HepG2 (cell line): ENCODE measurements around the gene GLCE.

ENCODE experiments used
- EZH2 ChIP-seq: conservative IDR thresholded peaks from 2 replicates; pipeline ENCODE4 v1.6.1; 2012; ENCODE audit warnings: mild to moderate bottlenecking, low read depth, low read length, moderate library complexity
- GATAD2A ChIP-seq: IDR thresholded peaks from 2 replicates; pipeline ENCODE4 v1.6.1; 2016
- KAT8 ChIP-seq: IDR thresholded peaks from 2 replicates; pipeline ENCODE4 v1.6.1; 2016; ENCODE audit warnings: missing genetic modification reagents, missing compliant biosample characterization
- KMT2A ChIP-seq: sonication (generic); formaldehyde crosslinking; IDR thresholded peaks from 2 replicates; pipeline ENCODE4 v1.4.0; 2020; ENCODE audit warnings: missing genetic modification reagents
- PHF21A ChIP-seq: sonication (generic); formaldehyde crosslinking; IDR thresholded peaks from 2 replicates; pipeline ENCODE4 v1.5.0; 2020; ENCODE audit warnings: mild to moderate bottlenecking, missing genetic modification reagents
- SATB2 ChIP-seq: sonication (generic); formaldehyde crosslinking; IDR thresholded peaks from 2 replicates; pipeline ENCODE4 v1.5.0; 2020; ENCODE audit warnings: missing genetic modification reagents
- TAF1 ChIP-seq: sonication (generic); formaldehyde crosslinking; IDR thresholded peaks from 2 replicates; pipeline ENCODE4 v1.4.0; 2020; ENCODE audit warnings: missing genetic modification reagents
- ZNF703 ChIP-seq: sonication (generic); formaldehyde crosslinking; IDR thresholded peaks from 2 replicates; pipeline ENCODE4 v1.5.1; 2020; ENCODE audit warnings: missing genetic modification reagents, mild to moderate bottlenecking, moderate library complexity, borderline replicate concordance
- TF ChIP-seq, protein P1 (sequence below): sonication (generic); formaldehyde crosslinking; IDR thresholded peaks from 2 replicates; pipeline ENCODE4 v1.5.0; 2020; ENCODE audit warnings: mild to moderate bottlenecking, missing genetic modification reagents, borderline replicate concordance
- TF ChIP-seq, protein P2 (sequence below): sonication (generic); formaldehyde crosslinking; IDR thresholded peaks from 2 replicates; pipeline ENCODE4 v1.8.0; 2023; ENCODE audit warnings: mild to moderate bottlenecking, missing genetic modification reagents

DNA sequence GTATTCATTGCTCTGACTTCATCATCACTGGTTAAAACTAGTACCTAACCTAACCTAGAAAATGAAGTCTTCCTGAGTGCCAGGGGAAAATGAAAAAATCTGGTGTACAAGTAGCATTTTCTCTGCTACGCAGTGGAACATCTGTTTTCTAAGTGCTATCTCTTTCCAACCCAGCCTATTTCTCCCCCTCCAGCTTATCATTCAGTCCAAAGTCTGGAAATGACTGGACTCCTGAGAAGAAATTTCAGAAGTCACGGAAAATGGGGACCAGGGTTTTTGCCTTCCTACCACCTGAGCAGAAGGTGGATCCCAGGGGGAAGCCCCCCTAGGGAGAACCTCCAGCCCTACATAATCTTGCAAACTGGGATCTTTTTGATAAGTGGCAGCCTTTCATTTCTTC lies 9.6 kb upstream of the GLCE start:
- no peak for TF ChIP-seq ZNF703 (CRISPR knock-in tag)
- TF ChIP-seq KMT2A = no peak
- TF ChIP-seq, protein P1, sequence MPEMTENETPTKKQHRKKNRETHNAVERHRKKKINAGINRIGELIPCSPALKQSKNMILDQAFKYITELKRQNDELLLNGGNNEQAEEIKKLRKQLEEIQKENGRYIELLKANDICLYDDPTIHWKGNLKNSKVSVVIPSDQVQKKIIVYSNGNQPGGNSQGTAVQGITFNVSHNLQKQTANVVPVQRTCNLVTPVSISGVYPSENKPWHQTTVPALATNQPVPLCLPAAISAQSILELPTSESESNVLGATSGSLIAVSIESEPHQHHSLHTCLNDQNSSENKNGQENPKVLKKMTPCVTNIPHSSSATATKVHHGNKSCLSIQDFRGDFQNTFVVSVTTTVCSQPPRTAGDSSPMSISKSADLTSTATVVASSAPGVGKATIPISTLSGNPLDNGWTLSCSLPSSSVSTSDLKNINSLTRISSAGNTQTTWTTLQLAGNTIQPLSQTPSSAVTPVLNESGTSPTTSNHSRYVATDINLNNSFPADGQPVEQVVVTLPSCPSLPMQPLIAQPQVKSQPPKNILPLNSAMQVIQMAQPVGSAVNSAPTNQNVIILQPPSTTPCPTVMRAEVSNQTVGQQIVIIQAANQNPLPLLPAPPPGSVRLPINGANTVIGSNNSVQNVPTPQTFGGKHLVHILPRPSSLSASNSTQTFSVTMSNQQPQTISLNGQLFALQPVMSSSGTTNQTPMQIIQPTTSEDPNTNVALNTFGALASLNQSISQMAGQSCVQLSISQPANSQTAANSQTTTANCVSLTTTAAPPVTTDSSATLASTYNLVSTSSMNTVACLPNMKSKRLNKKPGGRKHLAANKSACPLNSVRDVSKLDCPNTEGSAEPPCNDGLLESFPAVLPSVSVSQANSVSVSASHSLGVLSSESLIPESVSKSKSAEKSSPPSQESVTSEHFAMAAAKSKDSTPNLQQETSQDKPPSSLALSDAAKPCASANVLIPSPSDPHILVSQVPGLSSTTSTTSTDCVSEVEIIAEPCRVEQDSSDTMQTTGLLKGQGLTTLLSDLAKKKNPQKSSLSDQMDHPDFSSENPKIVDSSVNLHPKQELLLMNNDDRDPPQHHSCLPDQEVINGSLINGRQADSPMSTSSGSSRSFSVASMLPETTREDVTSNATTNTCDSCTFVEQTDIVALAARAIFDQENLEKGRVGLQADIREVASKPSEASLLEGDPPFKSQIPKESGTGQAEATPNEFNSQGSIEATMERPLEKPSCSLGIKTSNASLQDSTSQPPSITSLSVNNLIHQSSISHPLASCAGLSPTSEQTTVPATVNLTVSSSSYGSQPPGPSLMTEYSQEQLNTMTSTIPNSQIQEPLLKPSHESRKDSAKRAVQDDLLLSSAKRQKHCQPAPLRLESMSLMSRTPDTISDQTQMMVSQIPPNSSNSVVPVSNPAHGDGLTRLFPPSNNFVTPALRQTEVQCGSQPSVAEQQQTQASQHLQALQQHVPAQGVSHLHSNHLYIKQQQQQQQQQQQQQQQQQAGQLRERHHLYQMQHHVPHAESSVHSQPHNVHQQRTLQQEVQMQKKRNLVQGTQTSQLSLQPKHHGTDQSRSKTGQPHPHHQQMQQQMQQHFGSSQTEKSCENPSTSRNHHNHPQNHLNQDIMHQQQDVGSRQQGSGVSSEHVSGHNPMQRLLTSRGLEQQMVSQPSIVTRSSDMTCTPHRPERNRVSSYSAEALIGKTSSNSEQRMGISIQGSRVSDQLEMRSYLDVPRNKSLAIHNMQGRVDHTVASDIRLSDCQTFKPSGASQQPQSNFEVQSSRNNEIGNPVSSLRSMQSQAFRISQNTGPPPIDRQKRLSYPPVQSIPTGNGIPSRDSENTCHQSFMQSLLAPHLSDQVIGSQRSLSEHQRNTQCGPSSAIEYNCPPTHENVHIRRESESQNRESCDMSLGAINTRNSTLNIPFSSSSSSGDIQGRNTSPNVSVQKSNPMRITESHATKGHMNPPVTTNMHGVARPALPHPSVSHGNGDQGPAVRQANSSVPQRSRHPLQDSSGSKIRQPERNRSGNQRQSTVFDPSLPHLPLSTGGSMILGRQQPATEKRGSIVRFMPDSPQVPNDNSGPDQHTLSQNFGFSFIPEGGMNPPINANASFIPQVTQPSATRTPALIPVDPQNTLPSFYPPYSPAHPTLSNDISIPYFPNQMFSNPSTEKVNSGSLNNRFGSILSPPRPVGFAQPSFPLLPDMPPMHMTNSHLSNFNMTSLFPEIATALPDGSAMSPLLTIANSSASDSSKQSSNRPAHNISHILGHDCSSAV (CRISPR knock-in tag) = no peak
- TF ChIP-seq KAT8 = no peak
- TF ChIP-seq GATAD2A (CRISPR knock-in tag) = no peak
- TF ChIP-seq, protein P2, sequence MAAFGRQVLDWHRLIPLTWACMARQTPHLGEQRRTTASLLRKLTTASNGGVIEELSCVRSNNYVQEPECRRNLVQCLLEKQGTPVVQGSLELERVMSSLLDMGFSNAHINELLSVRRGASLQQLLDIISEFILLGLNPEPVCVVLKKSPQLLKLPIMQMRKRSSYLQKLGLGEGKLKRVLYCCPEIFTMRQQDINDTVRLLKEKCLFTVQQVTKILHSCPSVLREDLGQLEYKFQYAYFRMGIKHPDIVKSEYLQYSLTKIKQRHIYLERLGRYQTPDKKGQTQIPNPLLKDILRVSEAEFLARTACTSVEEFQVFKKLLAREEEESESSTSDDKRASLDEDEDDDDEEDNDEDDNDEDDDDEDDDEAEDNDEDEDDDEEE = no peak
- TF ChIP-seq EZH2 = no peak
- no peak for TF ChIP-seq TAF1 (CRISPR knock-in tag)
- TF ChIP-seq SATB2 (CRISPR knock-in tag) = no peak
- no peak for TF ChIP-seq PHF21A (CRISPR knock-in tag)
